Type B pancreatic cell (in vitro differentiated cells): ENCODE measurements around the gene COL4A2. TPM values are rescaled to one million over a fixed set of nuclear protein-coding genes. Genes with fewer than 3 reads are reported as not detected.

Source experiments
- DNase-seq: peaks from one replicate; pipeline ENCODE4 v3.0.0; 2021; ENCODE audit warnings: mixed read lengths; ENCODE audit not compliant: unreplicated experiment; ENCODE audit errors: extremely low spot score
- H3K27ac Mint-ChIP-seq: 2 replicates; pipeline ENCODE4 v1.8.0; 2021; ENCODE audit warnings: mild to moderate bottlenecking, mixed read lengths
- H3K27me3 Mint-ChIP-seq: 2 replicates; pipeline ENCODE4 v1.8.0; 2021; ENCODE audit warnings: mixed read lengths
- H3K36me3 Mint-ChIP-seq: 2 replicates; pipeline ENCODE4 v1.8.0; 2021; ENCODE audit warnings: mixed read lengths
- H3K4me1 Mint-ChIP-seq: one replicate; pipeline ENCODE4 v1.8.0; 2021; ENCODE audit warnings: mixed read lengths; ENCODE audit not compliant: unreplicated experiment
- H3K4me3 Mint-ChIP-seq: 2 replicates; pipeline ENCODE4 v1.8.0; 2021; ENCODE audit warnings: mild to moderate bottlenecking, mixed read lengths
- H3K9me3 Mint-ChIP-seq: 2 replicates; pipeline ENCODE4 v1.8.0; 2021; ENCODE audit warnings: mixed read lengths
- total RNA-seq: library from RNA; stranded (reverse); gene quantifications from 2 replicates; pipeline ENCODE4 v1.2.1, GENCODE V29; 2021; ENCODE audit warnings: low replicate concordance
- TF ChIP-seq, protein P1 (sequence below): fragments of 200-600 bp; sonication (generic); conservative IDR thresholded peaks from 2 replicates; pipeline ENCODE4 v1.5.0; 2021; ENCODE audit warnings: antibody characterized with exemption, mild to moderate bottlenecking

Gene COL4A2
- total RNA-seq, 1 donor from 2014 or later = 145 TPM

DNA sequence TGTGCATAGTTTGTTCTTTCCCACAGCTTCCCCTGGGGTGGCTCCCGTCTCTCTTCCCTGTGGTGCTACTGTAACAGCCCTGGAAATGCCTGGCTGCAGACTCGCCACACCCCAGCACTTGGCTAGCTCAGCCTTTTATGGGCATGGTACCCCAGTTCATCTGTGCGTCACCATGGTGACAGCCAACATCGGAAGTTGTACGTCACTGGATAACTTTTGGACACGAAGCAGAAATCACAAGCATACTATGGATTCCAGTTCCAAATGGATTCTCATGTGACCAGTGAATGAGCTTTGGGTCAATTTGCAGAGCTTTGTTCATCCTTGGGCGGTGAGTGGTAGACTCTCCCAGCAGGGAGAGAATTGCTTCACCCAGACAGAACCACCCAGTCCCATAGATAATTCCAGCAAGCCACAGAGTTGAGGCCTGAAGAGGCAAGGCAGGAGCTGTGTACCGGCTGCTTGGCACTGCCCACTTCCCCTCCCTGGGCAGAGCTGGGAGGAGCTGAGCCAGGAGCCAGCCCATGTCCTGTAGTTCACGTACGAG is 54.4 kb downstream of the COL4A2 start:
- no peak overlapping the region for H3K27ac Mint-ChIP-seq
- H3K9me3 Mint-ChIP-seq = peaks cover 6% of the 10 kb centered on the region
- no peaks in the 10 kb centered on the region for H3K27me3 Mint-ChIP-seq
- no peak overlapping the region for H3K4me3 Mint-ChIP-seq
- DNase-seq = no peak
- peaks cover 16% of the 10 kb centered on the region for H3K4me1 Mint-ChIP-seq
- H3K36me3 Mint-ChIP-seq = peaks cover 15% of the 10 kb centered on the region
- TF ChIP-seq, protein P1, sequence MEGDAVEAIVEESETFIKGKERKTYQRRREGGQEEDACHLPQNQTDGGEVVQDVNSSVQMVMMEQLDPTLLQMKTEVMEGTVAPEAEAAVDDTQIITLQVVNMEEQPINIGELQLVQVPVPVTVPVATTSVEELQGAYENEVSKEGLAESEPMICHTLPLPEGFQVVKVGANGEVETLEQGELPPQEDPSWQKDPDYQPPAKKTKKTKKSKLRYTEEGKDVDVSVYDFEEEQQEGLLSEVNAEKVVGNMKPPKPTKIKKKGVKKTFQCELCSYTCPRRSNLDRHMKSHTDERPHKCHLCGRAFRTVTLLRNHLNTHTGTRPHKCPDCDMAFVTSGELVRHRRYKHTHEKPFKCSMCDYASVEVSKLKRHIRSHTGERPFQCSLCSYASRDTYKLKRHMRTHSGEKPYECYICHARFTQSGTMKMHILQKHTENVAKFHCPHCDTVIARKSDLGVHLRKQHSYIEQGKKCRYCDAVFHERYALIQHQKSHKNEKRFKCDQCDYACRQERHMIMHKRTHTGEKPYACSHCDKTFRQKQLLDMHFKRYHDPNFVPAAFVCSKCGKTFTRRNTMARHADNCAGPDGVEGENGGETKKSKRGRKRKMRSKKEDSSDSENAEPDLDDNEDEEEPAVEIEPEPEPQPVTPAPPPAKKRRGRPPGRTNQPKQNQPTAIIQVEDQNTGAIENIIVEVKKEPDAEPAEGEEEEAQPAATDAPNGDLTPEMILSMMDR = no peak

DNA sequence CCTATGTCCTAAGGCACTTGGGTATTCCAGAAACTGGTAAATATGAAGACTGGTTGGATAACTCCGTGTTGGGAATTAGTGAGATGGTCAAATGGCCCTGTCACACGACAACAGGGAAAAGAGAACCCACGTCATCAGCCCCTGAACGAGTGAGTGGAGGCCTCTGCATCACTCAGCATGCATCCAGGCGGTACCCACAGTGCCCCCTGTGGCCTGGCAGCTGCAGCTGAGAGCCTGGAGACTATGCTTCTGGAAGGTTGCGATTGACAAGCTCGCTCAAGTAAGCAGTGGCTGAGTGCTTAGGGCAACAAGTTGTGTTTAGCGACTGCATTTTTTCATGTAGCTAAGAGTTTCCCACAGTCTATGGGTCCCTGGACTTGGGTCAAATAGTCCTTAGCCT is 55.9 kb downstream of the COL4A2 start:
- DNase-seq = no peak
- H3K9me3 Mint-ChIP-seq = peaks cover 6% of the 10 kb centered on the region
- peaks cover 27% of the 10 kb centered on the region for H3K4me1 Mint-ChIP-seq
- TF ChIP-seq, protein P1 = no peak
- H3K4me3 Mint-ChIP-seq = no peak overlapping the region
- no peak overlapping the region for H3K27ac Mint-ChIP-seq
- no peaks in the 10 kb centered on the region for H3K27me3 Mint-ChIP-seq
- H3K36me3 Mint-ChIP-seq = peaks cover 11% of the 10 kb centered on the region

DNA sequence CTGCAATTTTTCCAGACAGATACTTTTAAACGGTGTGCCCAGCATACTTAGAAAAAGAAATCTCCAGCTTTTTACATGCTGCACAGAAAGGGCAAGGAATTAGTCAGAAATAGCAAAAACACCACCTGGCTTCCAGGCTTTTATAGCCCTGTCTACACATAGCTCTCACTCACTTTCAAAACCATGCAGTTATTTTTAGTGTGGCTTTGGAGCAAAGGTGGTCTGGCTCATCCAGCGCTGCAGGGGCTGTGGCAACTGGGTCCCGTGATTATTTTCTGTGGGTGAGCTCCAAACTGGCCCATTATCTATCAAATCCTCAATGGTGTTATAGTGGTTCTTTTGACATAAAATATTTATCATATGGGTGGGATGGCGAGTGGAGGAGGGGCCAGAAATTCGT is 57.0 kb downstream of the COL4A2 start:
- no peaks in the 10 kb centered on the region for H3K27me3 Mint-ChIP-seq
- H3K36me3 Mint-ChIP-seq = peaks cover 14% of the 10 kb centered on the region
- no peak for DNase-seq
- H3K4me3 Mint-ChIP-seq = no peak overlapping the region
- H3K4me1 Mint-ChIP-seq = peaks cover 27% of the 10 kb centered on the region
- TF ChIP-seq, protein P1 = no peak
- H3K9me3 Mint-ChIP-seq = peaks cover 6% of the 10 kb centered on the region
- no peak overlapping the region for H3K27ac Mint-ChIP-seq

DNA sequence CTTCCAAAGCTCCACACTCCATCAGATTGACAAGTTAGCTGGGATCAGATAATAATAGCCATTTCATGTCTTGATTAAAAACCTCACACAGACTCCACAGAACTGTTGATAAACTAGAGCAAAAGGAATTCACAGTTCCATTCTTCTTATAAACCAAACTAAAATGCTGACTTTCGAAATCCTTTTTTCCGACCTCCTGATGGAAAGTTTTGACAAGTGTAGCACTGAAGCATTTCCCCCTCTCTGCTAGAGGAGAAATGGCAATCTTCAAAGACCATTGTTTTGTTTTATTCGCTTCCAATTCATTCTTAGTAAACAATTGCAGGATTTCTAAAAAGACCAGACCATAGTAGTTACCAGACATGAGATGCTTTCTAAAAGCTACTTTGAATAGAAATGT is 58.8 kb downstream of the COL4A2 start:
- H3K27me3 Mint-ChIP-seq = no peaks in the 10 kb centered on the region
- peaks cover 18% of the 10 kb centered on the region for H3K36me3 Mint-ChIP-seq
- no peak overlapping the region for H3K27ac Mint-ChIP-seq
- TF ChIP-seq, protein P1 = no peak
- no peak for DNase-seq
- H3K9me3 Mint-ChIP-seq = peaks cover 9% of the 10 kb centered on the region
- H3K4me3 Mint-ChIP-seq = no peak overlapping the region
- H3K4me1 Mint-ChIP-seq = peaks cover 27% of the 10 kb centered on the region

DNA sequence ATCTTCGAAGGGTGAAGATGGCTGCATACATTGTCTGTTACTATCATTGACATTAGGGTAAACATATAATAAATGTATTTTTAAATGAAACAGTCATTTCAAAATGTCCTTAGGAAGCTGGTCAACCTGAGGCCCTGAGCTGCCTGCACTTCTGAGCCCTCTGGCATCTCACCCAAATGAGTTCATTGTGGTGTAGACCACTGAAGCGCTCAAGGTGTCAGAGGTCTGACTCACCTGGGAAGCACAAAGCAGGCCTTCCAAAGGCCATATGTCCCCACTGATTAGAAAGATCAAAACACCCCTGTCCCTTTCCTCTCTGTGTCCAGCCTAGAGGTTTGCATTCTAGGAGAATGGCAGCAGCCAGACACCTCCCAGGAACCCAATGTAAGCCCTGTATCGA is 59.6 kb downstream of the COL4A2 start:
- no peak overlapping the region for H3K4me3 Mint-ChIP-seq
- H3K4me1 Mint-ChIP-seq = peaks cover 32% of the 10 kb centered on the region
- no peak for DNase-seq
- peaks cover 9% of the 10 kb centered on the region for H3K9me3 Mint-ChIP-seq
- no peak overlapping the region for H3K27ac Mint-ChIP-seq
- H3K27me3 Mint-ChIP-seq = no peaks in the 10 kb centered on the region
- TF ChIP-seq, protein P1 = no peak
- peaks cover 18% of the 10 kb centered on the region for H3K36me3 Mint-ChIP-seq

DNA sequence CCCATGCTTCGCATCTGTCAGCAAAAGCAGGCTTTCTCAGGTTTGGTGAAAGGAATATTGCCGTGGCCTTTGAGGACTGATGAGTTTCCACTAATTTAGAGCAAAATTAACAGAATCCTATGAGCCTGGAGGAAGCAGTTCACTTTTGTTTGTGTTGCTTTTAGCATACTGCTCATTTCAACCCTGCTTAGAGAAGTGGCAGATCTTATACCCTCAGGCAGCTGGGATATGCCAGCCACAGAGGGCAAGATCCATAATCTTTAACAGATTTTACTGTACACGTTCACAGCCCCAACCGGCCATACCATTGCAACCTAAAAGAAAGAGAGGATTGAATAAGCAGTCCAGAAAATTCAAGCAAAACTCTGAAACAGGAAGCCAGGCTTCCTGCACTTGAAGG is 60.5 kb downstream of the COL4A2 start:
- no peak overlapping the region for H3K27ac Mint-ChIP-seq
- peaks cover 36% of the 10 kb centered on the region for H3K4me1 Mint-ChIP-seq
- H3K27me3 Mint-ChIP-seq = no peaks in the 10 kb centered on the region
- H3K4me3 Mint-ChIP-seq = no peak overlapping the region
- TF ChIP-seq, protein P1 = no peak
- H3K36me3 Mint-ChIP-seq = peaks cover 18% of the 10 kb centered on the region
- no peak for DNase-seq
- H3K9me3 Mint-ChIP-seq = peaks cover 9% of the 10 kb centered on the region
